Measurements from ENCODE around the gene DGKQ. TPM values are rescaled to one million over a fixed set of nuclear protein-coding genes. Genes with fewer than 3 reads are reported as not detected.

Gene DGKQ
- 10 to 100 TPM in 2 of 4 donors, 1 to 10 TPM in 2; 1.2 to 12.7 (median 10.1) TPM for total RNA-seq

- intact Hi-C loops (cut with DNase I; ENCODE audit: low total_unique reads), result no loop called here
- H3K9me3 ChIP-seq, result no peaks in the 10 kb centered on the region
- peak within 1 kb of the TSS; percentile 1 to 3 for H3K27ac ChIP-seq
- DNase-seq, result peak; percentile 86 to 92
- H3K36me3 ChIP-seq, result no peaks in the 10 kb centered on the region
- TF ChIP-seq POLR2A (IDR thresholded peaks at IDR 0.05) (peak in 1 of 2 donors; percentile 13), CTCF (IDR thresholded peaks at IDR 0.05) (no peak)
- peak within 1 kb of the TSS; percentile 57 to 59 for H3K4me3 ChIP-seq
- H3K4me1 ChIP-seq, result peaks cover 0 to 21% of the 10 kb centered on the region in 2 donors
- no peaks in the 10 kb centered on the region for H3K27me3 ChIP-seq
These were observed at the start of gene DGKQ for GRCh38 chr4:973431-974397. Gene DGKQ, minus strand, starts transcription at chr4:973569. Its CDS starts 87 bp downstream, at chr4:973482.

GRCh38 chr4:1022739-1023066 is 49.3 kb upstream of the DGKQ start:
- TF ChIP-seq CTCF (IDR thresholded peaks at IDR 0.05) (no peak), POLR2A (IDR thresholded peaks at IDR 0.05) (no peak)
- DNase-seq, result no peak

DNA sequence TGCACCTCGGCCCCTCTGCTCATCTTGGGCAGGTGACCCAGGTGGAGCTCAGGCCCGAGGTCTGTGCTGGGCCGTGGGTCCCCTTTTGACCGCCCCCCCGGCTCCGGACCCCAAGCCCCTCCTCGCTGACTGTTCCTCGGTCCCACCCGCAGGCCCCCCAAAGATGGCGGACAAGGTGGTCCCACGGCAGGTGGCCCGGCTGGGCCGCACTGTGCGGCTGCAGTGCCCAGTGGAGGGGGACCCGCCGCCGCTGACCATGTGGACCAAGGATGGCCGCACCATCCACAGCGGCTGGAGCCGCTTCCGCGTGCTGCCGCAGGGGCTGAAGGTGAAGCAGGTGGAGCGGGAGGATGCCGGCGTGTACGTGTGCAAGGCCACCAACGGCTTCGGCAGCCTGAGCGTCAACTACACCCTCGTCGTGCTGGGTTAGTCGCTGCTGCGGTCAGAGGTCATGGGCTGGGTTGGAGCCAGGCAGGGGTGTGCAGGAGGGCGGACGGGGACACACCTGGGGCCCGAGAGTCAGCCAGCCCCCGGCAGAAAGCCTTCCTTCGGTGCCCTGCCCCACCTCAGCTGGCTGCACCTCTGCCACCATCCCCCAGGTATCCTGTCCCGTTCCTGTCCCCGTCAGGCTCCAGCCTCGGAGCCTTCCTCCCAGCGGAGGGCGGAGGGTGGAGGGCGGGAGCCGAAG is 48.8 kb upstream of the DGKQ start:
- intact Hi-C loops (cut with DNase I; ENCODE audit: low total_unique reads), result no loop called here
- no peaks in the 10 kb centered on the region for H3K9me3 ChIP-seq
- TF ChIP-seq POLR2A (IDR thresholded peaks at IDR 0.05), result no peak
- no peak for TF ChIP-seq CTCF (IDR thresholded peaks at IDR 0.05)
- H3K27me3 ChIP-seq, result no peaks in the 10 kb centered on the region
- no peak overlapping the region for H3K27ac ChIP-seq
- DNase-seq, result no peak
- H3K36me3 ChIP-seq, result no peaks in the 10 kb centered on the region
- H3K4me3 ChIP-seq, result no peak overlapping the region
- no peaks in the 10 kb centered on the region for H3K4me1 ChIP-seq

More at GRCh38 chr4:1022739-1023066, 49.3 kb upstream of the DGKQ start:
- intact Hi-C loops (cut with DNase I; ENCODE audit: low total_unique reads), result no loop called here
- H3K27ac ChIP-seq, result no peak overlapping the region
- no peaks in the 10 kb centered on the region for H3K9me3 ChIP-seq
- H3K4me3 ChIP-seq, result no peak overlapping the region
- H3K4me1 ChIP-seq, result no peaks in the 10 kb centered on the region
- no peaks in the 10 kb centered on the region for H3K36me3 ChIP-seq
- H3K27me3 ChIP-seq, result no peaks in the 10 kb centered on the region

DNA sequence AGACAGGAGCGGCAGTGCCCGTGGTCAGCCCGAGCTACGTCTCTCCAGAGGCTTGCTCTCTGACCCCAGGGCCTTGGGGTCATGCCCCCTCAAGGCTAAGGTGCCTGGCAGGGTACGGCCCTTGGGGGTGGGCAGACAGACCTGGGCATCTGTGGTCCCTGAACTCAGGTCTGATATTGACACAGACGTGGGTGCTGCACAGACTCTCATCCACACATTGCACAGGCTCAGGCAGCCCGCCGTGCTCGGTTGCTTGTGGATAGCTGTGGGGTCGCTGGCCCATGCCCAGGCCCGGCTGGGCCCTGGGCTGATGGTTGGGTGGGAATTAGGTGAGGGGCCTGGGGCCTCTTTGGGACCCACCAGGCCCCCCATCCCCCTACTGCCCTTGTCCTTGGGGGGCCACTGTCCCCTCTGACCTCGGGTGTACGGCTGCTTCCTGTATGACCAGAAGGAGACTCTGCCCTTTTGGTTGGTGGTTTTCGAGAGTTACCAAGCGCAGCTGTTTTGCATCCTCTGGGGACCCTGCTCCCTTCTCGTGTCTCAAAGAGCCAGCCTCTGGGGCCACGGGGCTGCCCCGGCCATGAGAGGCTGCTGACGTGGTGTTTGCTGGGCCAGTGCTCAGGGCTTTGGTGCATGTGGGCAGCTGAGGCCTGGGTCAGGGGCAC is 48.1 kb upstream of the DGKQ start:
- H3K27ac ChIP-seq, result no peak overlapping the region
- intact Hi-C loops (cut with DNase I; ENCODE audit: low total_unique reads), result no loop called here
- no peak for DNase-seq
- no peak overlapping the region for H3K4me3 ChIP-seq
- H3K9me3 ChIP-seq, result no peaks in the 10 kb centered on the region
- no peak for TF ChIP-seq POLR2A (IDR thresholded peaks at IDR 0.05)
- no peak for TF ChIP-seq CTCF (IDR thresholded peaks at IDR 0.05)
- H3K4me1 ChIP-seq, result no peaks in the 10 kb centered on the region
- no peaks in the 10 kb centered on the region for H3K27me3 ChIP-seq
- no peaks in the 10 kb centered on the region for H3K36me3 ChIP-seq
